Measurements from ENCODE around the gene PPP1R14D.
A peak's percentile ranks its signal among the peaks of the same experiment; 100 is the strongest.

PPP1R14D gene

DNA sequence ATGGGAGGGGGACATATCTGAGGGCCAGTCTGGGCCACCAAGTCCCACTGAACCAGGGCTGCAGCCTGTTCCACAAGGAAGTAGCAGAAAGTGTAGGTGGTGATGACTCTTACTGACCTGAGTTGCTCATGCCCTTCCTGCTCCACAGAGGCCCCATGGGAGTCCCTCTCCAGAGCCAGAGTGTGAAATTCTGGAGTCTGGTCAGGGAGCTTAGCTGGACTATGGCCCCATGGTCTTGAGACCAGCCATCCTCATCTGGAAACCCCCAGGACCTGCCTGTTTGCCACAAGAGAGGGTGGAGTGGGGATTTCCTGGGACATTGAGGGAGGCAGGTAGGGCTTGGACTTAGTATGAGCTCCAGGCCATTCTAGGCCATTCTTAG, 18.3 kb upstream of the PPP1R14D start:
- Histone ChIP-seq H3K27ac (no peak overlapping the region), H3K4me3 (ENCODE audit: low read depth, low read length) (no peak overlapping the region), H3K36me3 (replicated peaks) (no peaks in the 10 kb centered on the region), H3K27me3 (replicated peaks) (peaks cover 2% of the 10 kb centered on the region)
- TF ChIP-seq, protein P1, sequence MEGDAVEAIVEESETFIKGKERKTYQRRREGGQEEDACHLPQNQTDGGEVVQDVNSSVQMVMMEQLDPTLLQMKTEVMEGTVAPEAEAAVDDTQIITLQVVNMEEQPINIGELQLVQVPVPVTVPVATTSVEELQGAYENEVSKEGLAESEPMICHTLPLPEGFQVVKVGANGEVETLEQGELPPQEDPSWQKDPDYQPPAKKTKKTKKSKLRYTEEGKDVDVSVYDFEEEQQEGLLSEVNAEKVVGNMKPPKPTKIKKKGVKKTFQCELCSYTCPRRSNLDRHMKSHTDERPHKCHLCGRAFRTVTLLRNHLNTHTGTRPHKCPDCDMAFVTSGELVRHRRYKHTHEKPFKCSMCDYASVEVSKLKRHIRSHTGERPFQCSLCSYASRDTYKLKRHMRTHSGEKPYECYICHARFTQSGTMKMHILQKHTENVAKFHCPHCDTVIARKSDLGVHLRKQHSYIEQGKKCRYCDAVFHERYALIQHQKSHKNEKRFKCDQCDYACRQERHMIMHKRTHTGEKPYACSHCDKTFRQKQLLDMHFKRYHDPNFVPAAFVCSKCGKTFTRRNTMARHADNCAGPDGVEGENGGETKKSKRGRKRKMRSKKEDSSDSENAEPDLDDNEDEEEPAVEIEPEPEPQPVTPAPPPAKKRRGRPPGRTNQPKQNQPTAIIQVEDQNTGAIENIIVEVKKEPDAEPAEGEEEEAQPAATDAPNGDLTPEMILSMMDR (IDR thresholded peaks at IDR 0.05; ENCODE audit: low read depth, low read length, missing control alignments): no peak
- no peak for DNase-seq
- in situ Hi-C loops (cut with HindIII; ENCODE audit: low pct_ligation_motif_present, low sequenced_read_pairs): no loop called here

DNA sequence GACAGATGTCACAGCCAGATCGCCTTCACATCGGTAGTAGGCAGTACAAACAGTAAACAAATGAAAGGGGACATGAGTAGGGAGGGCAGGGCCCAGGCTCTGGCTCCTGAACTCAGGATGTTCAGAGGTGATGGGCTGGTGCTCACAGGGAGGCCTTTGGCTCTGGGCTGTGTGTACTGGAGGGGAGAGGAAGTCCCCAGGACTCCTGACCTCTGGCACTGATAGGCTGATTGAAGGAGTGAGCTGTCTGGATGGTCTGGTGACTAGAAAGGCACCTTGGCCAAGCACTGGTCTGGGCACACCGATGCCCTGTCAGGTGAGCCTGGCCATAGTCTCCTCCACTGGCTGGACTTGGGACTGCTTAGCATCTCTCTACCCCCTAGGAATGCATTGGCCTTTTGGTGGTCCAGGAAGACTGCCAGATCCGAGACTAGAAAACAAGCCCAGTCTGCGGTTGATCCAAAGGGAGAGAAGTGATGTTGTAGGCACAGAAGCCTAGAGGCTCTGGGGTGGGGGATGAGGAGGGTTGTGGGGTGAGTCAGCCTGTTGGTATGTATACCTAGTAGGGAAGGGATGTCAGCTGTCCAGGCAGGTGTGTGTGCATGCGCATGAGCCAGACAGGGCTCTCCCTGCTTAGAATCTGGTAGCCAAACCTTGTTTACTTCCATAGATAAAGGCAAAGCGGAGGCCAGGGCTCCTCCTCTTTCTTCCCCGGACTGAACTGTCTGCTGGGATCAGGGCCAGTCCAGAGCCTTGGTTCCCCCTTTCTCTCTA, 17.2 kb upstream of the PPP1R14D start:
- DNase-seq: no peak
- TF ChIP-seq, protein P1 (IDR thresholded peaks at IDR 0.05; ENCODE audit: low read depth, low read length, missing control alignments): no peak
- in situ Hi-C loops (cut with HindIII; ENCODE audit: low pct_ligation_motif_present, low sequenced_read_pairs): no loop called here
- Histone ChIP-seq H3K27me3 (replicated peaks) (peaks cover 2% of the 10 kb centered on the region), H3K27ac (no peak overlapping the region), H3K36me3 (replicated peaks) (no peaks in the 10 kb centered on the region), H3K4me3 (ENCODE audit: low read depth, low read length) (no peak overlapping the region)

DNA sequence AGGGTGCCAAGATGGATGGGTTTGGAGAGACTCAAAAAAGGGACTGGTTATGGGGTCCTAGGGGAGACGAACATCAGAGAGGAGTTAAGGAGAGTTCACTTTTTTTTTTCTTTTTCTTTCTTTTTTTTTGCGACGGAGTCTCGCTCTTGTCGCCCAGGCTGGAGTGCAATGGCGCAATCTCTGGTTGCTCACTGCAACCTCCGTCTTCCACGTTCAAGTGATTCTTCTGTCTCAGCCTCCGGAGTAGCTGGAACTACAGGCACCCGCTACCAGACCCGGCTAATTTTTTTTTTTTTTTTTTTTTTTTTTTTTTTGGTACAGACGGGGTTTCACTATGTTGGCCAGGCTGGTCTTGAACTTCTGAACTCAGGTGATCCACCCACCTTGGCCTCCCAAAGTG, 16.5 kb upstream of the PPP1R14D start:
- H3K36me3 ChIP-seq (replicated peaks): no peaks in the 10 kb centered on the region
- in situ Hi-C loops (cut with HindIII; ENCODE audit: low pct_ligation_motif_present, low sequenced_read_pairs): no loop called here
- DNase-seq: no peak

DNA sequence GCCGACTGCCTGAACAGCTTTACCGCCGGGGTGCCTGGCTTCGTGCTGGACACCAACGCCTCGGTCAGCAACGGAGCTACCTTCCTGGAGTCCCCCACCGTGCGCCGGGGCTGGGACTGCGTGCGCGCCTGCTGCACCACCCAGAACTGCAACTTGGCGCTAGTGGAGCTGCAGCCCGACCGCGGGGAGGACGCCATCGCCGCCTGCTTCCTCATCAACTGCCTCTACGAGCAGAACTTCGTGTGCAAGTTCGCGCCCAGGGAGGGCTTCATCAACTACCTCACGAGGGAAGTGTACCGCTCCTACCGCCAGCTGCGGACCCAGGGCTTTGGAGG, 16.2 kb upstream of the PPP1R14D start:
- DNase-seq: no peak
- TF ChIP-seq, protein P1 (IDR thresholded peaks at IDR 0.05; ENCODE audit: low read depth, low read length, missing control alignments): no peak
- peaks cover 2% of the 10 kb centered on the region for H3K27me3 ChIP-seq (replicated peaks)
- H3K27ac ChIP-seq: no peak overlapping the region
- in situ Hi-C loops (cut with HindIII; ENCODE audit: low pct_ligation_motif_present, low sequenced_read_pairs): no loop called here
- no peaks in the 10 kb centered on the region for H3K36me3 ChIP-seq (replicated peaks)
- peak overlapping the region; percentile 51 for H3K4me3 ChIP-seq (ENCODE audit: low read depth, low read length)

More for the DNA sequence above, 16.5 kb upstream of the PPP1R14D start:
- Histone ChIP-seq H3K27ac (no peak overlapping the region), H3K27me3 (replicated peaks) (peaks cover 2% of the 10 kb centered on the region), H3K4me3 (ENCODE audit: low read depth, low read length) (peak overlapping the region; percentile 51)
- TF ChIP-seq, protein P1 (IDR thresholded peaks at IDR 0.05; ENCODE audit: low read depth, low read length, missing control alignments): no peak

DNA sequence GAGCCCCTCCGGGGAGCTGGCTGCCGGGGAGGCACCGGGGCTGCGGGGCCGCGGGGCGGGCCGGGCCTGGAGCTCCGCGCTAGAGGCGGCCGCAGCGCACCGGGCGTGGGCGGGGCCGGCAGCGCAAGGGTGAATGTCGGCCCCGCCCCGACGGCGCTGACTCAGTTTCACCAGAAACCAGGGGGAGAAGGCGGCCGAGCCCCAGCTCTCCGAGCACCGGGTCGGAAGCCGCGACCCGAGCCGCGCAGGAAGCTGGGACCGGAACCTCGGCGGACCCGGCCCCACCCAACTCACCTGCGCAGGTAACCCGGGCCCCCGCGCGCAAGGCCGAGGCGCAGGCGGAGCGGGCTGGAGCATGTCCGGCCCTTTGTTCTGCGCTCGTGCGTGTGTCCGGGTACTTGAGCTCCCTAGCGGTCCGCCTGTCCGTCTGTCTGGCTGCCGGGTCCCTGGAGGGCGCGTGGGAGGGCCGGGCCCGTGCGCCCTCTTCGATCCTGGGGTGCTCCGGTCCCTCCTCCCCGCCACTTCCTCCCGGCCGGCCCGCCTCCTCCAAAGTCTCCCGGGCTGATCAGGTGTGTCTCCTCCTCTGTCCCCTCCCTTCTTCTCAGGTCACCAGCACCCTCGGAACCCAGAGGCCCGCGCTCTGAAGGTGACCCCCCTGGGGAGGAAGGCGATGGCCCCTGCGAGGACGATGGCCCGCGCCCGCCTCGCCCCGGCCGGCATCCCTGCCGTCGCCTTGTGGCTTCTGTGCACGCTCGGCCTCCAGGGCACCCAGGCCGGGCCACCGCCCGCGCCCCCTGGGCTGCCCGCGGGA, 15.6 kb upstream of the PPP1R14D start, which contains the start of gene SPINT1:
SPINT1 (plus strand) TSS at position 164 of the 811 bp plus-strand sequence; CDS start at position 671, 507 bp downstream.
- H3K36me3 ChIP-seq (replicated peaks): no peaks in the 10 kb centered on the region
- H3K27me3 ChIP-seq (replicated peaks): peaks cover 2% of the 10 kb centered on the region
- H3K27ac ChIP-seq: no peak within 1 kb of the TSS
- in situ Hi-C loops (cut with HindIII; ENCODE audit: low pct_ligation_motif_present, low sequenced_read_pairs): no loop called here
- TF ChIP-seq, protein P1 (IDR thresholded peaks at IDR 0.05; ENCODE audit: low read depth, low read length, missing control alignments): no peak
- no peak for DNase-seq
- H3K4me3 ChIP-seq (ENCODE audit: low read depth, low read length): peak within 1 kb of the TSS; percentile 51

Data from brain microvascular endothelial cell (primary cell).